ENCODE measurements around the gene TNNI2.

TNNI2 gene

DNA sequence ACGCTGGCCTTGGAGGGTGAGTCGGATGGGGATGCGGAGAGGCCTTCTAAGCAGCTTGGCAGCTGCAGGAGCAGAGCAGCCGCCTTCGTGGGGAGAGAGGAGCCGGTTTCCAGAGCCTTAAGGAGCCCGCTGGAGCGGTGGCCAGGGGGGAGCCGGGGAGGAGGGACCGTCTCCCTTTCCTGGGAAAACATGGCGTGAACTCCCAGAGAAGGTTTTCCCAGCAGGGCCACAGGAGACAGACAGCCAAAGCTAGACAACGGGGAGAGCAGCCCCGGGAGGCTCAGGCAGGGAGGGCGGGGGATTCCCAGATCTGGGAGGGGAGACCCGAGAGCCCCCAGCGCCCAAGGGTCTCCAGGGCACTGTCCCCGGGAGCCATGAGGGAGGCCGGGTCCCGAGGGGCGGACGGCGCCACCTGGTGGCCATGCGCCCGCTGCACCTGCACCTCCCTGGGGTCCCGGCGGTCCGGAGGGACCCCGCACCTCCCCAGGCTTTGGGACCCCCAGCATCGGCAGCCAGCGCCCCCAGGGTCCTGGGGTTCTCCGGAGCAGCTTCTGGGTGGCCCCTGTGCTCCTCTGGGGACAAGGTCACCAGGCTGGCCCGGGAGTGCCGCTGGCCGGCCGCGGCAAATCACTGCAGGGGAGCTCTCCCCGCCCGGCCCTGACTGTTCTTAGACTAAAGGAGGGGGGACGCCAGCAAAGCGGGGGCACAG lies 6.4 kb upstream of the TNNI2 start:
- in situ Hi-C loops (cut with MboI; ENCODE audit: low sequenced_read_pairs) = loop anchor here (10.0 to 25.0 kb wide), 2 partner anchors 138 to 330 kb away; partner anchors contain the start of genes INS, KRTAP5-6 and TH

- in situ Hi-C loops (cut with MboI; ENCODE audit: low sequenced_read_pairs) = loop anchor here (10.0 to 25.0 kb wide), 2 partner anchors 138 to 329 kb away; partner anchors contain the start of genes INS, KRTAP5-6 and TH
These were observed 5.9 kb upstream of the TNNI2 start for GRCh38 chr11:1832920-1833295.

DNA sequence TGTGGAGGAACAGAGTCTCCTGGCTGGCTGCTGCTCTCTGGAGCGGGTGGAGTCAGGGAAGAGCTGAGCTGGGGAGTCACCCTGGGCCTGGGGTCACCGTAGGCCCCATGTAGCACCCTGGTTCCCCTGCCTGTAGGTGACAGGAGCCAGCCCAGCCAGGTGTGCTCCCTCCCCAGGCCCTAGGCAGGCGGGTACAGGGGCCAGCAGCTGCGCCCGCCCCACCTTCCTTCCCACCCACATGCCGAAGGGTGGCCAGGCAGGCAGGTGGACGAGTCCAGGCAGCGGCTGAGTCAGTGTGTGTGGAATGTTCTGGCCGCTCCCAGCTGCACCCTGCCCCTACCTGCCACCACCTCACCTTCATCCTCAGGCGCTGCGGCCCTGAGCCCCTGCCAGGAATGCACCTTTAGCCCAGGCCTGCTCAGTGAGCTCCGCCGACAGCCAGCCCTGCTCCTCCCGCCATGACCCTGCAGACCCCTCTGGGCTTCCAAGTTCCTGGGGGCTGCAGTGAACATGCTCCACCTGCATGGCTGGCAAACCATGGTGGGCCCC lies 4.6 kb upstream of the TNNI2 start:
- in situ Hi-C loops (cut with MboI; ENCODE audit: low sequenced_read_pairs) = loop anchor here (10.0 to 25.0 kb wide), 2 partner anchors 139 to 328 kb away; partner anchors contain the start of genes INS, KRTAP5-6 and TH

DNA sequence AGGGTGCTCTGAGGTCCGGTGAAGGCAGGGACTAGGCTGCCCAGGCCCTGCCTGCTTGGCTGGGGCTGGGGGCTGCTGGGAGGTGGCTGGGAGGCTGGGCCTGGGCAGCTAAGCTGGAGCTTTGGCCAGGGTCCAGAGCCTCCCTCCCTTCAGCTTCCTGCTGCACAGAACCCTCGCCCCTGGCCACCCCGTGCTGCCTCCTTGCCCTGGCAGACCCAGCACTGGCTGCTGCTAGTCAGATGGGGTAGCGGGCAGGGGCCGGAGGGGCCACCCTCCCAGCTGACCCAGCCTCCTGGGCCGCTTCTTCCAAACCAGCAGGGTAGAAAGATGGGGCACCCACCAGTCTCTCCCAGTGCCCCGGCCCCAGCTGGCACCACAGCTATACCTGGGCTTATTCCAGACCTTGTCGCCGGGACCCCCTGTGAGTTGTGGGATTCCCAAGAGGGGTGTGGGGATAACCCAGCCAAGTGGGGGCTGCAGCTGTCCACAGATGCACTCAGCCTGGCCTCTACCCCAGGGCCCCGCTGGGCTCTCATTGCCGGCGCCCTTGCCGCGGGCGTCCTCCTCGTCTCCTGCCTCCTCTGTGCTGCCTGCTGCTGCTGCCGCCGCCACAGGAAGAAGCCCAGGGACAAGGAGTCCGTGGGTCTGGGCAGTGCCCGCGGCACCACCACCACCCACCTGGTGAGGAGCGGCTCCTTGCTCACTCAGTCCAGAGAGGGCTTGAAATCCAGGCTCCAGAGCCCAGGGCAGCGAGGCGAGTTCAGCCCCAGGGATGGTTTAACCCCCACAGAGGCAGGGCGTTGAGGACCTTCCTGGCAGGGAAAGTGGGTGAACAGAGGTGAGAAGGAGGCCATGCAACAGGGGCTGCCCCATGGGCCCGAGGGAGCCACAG lies 3.8 kb upstream of the TNNI2 start, which contains the start of gene SYT8:
Gene SYT8 (plus strand): TSS at position 212 of the 892 bp plus-strand sequence. CDS start 116 bp downstream, at position 328.
- in situ Hi-C loops (cut with MboI; ENCODE audit: low sequenced_read_pairs) = loop anchor here (10.0 to 25.0 kb wide), 2 partner anchors 140 to 327 kb away; partner anchors contain the start of genes INS, KRTAP5-6 and TH

DNA sequence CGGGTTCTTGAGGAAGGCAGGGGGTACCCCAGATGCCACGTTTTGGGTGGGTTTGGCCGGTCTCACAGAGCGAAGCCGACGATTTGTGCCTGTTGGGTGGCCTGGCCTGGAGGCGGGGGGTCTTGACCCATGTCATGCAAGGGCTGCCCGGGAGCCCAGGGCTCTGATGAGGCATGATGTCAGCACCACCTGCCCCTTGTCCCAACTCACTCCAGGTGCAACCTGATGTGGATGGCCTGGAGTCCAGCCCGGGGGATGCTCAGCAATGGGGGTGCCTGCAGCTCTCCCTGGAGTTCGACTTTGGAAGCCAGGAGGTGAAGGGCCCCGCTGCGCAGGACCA lies 3.1 kb upstream of the TNNI2 start:
- in situ Hi-C loops (cut with MboI; ENCODE audit: low sequenced_read_pairs) = loop anchor here (10.0 to 25.0 kb wide), 2 partner anchors 141 to 327 kb away; partner anchors contain the start of genes INS, KRTAP5-6 and TH

DNA sequence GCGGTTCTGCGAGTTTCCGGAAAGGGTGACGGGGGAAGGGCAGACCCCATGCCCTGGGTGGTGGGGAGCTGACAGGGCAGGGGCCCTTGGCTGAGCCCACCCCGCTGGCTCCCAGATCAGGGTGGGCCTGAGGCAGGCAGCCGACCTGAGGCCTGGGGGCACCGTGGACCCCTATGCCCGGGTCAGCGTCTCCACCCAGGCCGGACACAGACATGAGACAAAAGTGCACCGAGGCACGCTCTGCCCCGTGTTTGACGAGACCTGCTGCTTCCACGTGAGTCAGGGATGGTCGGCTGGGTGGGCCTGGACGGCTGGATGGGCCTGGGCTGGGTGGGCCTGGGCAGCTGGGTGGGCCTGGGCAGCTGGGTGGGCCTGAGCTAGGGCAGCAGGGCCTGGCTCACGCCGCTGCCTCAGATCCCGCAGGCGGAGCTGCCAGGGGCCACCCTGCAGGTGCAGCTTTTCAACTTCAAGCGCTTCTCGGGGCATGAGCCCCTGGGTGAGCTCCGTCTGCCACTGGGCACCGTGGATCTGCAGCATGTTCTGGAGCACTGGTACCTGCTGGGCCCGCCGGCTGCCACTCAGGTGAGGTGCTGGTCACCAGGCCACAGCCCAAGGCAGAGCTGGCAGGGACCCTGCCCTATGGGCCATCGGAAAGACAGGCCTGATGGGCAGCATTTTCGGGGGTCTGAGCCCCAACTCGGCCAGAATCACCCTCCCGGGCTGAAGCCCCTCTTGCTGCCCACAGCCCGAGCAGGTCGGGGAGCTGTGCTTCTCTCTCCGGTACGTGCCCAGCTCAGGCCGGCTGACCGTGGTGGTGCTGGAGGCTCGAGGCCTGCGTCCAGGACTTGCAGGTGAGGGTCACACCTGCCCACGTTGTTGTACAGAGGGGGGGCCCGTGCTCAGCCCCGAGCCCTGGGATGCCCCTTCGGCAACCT lies 2.5 kb upstream of the TNNI2 start:
- in situ Hi-C loops (cut with MboI; ENCODE audit: low sequenced_read_pairs) = loop anchor here (10.0 to 25.0 kb wide), 2 partner anchors 141 to 326 kb away; partner anchors contain the start of genes INS, KRTAP5-6 and TH

GRCh38 chr11:1837171-1838076 lies 1.4 kb upstream of the TNNI2 start:
- in situ Hi-C loops (cut with MboI; ENCODE audit: low sequenced_read_pairs) = loop anchor here (10.0 to 25.0 kb wide), 2 partner anchors 143 to 325 kb away; partner anchors contain the start of genes INS, KRTAP5-6 and TH

GRCh38 chr11:1838077-1838425 lies 730 bp upstream of the TNNI2 start:
- in situ Hi-C loops (cut with MboI; ENCODE audit: low sequenced_read_pairs) = loop anchor here (10.0 to 25.0 kb wide), 2 partner anchors 143 to 324 kb away; partner anchors contain the start of genes INS, KRTAP5-6 and TH

- in situ Hi-C loops (cut with MboI; ENCODE audit: low sequenced_read_pairs) = loop anchor here (10.0 to 25.0 kb wide), 2 partner anchors 145 to 323 kb away; partner anchors contain the start of genes INS, KRTAP5-6 and TH
These were observed 583 bp downstream of the TNNI2 start for GRCh38 chr11:1839204-1839923.

DNA sequence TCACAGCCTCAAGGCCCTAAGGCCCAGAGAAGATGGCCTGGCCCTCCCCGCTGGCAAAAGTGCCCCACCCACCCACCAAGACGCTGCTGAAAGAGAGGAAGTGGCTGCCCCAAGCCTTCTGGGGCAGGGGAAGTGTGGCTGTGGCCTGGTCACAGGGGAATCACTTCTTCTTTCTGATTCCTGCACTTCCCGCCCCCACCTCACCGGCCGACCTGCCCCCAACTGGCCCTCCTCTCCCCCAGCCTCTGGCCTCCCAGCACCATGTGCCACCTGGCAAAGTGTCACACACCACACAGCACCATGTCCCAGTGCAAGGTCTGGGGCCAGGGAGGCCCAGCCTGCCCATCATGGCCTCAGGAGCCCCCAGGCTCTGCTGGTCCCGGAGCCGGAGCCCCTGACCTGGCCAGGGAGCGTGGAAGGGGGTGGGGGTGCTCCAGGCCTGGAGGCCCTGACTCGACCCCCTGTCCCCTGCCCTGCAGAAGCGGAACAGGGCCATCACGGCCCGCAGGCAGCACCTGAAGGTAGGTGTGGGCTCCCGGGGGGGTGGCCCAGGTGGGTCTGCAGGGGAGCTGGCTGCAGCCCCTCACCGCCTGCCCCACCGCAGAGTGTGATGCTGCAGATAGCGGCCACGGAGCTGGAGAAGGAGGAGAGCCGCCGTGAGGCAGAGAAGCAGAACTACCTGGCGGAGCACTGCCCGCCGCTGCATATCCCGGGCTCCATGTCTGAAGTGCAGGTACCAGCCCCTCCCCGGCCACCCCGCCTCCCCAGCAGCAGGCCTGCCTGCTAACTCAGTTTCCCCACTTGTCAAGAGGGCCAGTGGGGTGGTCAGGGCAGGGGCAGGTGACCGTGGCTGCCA lies 1.4 kb downstream of the TNNI2 start:
- in situ Hi-C loops (cut with MboI; ENCODE audit: low sequenced_read_pairs) = loop anchor here (10.0 to 25.0 kb wide), 2 partner anchors 145 to 322 kb away; partner anchors contain the start of genes INS, KRTAP5-6 and TH

DNA sequence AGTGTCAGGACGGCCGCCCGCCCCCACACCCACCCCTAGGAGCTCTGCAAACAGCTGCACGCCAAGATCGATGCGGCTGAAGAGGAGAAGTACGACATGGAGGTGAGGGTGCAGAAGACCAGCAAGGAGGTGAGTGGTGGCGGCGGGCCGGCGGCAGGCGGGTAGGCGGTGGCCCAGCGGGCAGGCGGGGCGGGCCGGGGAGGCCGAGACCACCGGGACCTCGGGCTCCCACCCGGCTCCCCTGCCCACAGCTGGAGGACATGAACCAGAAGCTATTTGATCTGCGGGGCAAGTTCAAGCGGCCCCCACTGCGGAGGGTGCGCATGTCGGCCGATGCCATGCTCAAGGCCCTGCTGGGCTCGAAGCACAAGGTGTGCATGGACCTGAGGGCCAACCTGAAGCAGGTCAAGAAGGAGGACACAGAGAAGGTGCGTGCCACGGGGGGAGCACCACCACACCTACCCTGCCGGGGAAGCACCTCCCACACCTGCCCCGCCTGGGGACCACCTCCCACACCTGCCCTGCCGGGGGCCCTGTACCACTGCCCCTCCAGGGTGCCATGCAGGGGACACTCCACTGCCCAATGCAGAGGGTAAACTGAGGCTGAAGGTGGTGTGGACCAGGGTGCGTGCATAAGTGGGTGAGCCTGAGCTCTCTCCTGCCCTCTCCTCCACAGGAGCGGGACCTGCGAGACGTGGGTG lies 2.1 kb downstream of the TNNI2 start:
- in situ Hi-C loops (cut with MboI; ENCODE audit: low sequenced_read_pairs) = loop anchor here (25.0 kb wide), 1 partner anchor 321 kb away; the partner anchor contains the start of genes INS and TH

- in situ Hi-C loops (cut with MboI; ENCODE audit: low sequenced_read_pairs) = loop anchor here (25.0 kb wide), 1 partner anchor 321 kb away; the partner anchor contains the start of genes INS and TH
These were observed 2.8 kb downstream of the TNNI2 start for GRCh38 chr11:1841511-1842148.

DNA sequence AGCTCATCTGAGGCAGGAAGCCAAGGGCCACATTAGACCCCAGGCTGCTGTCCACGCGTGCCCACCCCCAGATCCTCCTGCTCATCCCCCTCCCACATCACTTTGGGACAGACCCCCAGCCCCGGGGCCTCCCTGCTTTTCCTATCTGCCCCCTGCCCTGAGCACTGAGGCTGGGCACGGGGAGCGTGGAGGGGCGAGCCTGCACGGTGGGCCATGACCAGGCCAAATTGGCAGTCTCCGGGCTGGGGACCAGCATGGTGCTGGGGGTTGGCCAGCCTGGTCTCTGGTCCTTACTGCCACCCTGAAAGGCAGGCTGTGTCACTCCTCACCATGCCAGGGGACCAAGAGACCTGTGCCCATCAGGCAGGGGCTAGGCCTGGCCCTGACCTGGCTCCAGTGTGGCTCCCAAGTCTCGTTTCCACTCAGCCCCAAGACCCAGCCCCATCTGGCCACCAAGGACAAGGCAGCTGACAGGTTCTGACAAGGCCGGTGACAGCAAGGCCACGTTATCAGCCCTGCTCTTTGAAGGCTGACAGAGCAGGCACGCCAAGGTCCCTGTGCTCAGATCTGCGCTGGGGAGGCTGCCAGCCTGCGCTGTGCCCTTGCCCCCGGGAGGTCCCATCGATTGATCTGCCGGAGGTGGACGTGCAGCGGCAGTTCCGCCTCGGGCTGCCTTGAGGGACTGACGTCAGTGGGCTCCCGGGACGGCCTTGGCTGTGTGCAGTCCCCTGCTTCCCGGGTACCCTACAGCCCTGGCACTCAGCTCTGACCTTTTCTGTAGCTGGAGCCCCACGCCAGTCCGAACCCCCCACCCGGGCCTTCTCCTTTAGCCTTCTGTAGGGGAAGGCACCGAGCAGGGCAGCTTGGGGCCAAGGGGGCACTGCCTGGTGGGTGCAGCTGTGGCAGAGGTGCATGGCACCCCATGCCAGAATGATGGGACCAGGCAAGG lies 3.6 kb downstream of the TNNI2 start:
- in situ Hi-C loops (cut with MboI; ENCODE audit: low sequenced_read_pairs) = loop anchor here (25.0 kb wide), 1 partner anchor 320 kb away; the partner anchor contains the start of genes INS and TH

GRCh38 chr11:1843098-1843473 lies 4.3 kb downstream of the TNNI2 start:
- in situ Hi-C loops (cut with MboI; ENCODE audit: low sequenced_read_pairs) = loop anchor here (25.0 kb wide), 1 partner anchor 319 kb away; the partner anchor contains the start of genes INS and TH
